ENCODE measurements around the gene PPM1A.

The PPM1A gene

DNA sequence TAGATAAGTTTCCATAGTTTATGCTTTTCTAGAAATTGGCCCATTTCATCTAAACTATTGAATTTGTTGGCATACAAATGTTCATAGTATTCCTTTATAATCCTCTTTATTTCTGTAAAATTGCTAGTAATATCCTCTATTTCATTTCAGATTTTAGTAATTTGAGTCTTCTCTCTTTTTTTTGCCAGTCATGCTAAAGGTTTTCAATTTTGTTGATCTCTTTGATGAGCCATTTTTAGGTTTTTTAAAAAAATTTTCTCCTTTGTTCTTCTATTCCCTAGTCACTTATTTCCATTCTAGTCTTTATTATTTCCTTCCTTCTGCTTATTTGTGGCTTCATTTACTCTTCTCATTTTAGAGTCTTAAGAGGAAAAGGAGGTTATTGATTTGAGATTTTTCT lies 19.4 kb upstream of the PPM1A start:
- no peak for TF ChIP-seq RAD21 (IDR thresholded peaks at IDR 0.05; ENCODE audit: low read depth)
- TF ChIP-seq EGR1 (IDR thresholded peaks at IDR 0.05): no peak
- no peak for TF ChIP-seq TCF12 (IDR thresholded peaks at IDR 0.05; ENCODE audit: low read depth)
- TF ChIP-seq, protein P1, sequence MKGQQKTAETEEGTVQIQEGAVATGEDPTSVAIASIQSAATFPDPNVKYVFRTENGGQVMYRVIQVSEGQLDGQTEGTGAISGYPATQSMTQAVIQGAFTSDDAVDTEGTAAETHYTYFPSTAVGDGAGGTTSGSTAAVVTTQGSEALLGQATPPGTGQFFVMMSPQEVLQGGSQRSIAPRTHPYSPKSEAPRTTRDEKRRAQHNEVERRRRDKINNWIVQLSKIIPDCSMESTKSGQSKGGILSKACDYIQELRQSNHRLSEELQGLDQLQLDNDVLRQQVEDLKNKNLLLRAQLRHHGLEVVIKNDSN (IDR thresholded peaks at IDR 0.05): no peak
- TF ChIP-seq TEAD4 (IDR thresholded peaks at IDR 0.05): no peak
- TF ChIP-seq EP300 (IDR thresholded peaks at IDR 0.05; ENCODE audit: borderline replicate concordance): no peak
- TF ChIP-seq TAF1 (IDR thresholded peaks at IDR 0.05; ENCODE audit: low read depth): no peak
- no peak for TF ChIP-seq FOXM1 (IDR thresholded peaks at IDR 0.05; ENCODE audit: borderline replicate concordance, low read depth)
- TF ChIP-seq, protein P2, sequence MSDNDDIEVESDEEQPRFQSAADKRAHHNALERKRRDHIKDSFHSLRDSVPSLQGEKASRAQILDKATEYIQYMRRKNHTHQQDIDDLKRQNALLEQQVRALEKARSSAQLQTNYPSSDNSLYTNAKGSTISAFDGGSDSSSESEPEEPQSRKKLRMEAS (IDR thresholded peaks at IDR 0.05): no peak
- TF ChIP-seq CEBPB (IDR thresholded peaks at IDR 0.05): no peak
- TF ChIP-seq, protein P3, sequence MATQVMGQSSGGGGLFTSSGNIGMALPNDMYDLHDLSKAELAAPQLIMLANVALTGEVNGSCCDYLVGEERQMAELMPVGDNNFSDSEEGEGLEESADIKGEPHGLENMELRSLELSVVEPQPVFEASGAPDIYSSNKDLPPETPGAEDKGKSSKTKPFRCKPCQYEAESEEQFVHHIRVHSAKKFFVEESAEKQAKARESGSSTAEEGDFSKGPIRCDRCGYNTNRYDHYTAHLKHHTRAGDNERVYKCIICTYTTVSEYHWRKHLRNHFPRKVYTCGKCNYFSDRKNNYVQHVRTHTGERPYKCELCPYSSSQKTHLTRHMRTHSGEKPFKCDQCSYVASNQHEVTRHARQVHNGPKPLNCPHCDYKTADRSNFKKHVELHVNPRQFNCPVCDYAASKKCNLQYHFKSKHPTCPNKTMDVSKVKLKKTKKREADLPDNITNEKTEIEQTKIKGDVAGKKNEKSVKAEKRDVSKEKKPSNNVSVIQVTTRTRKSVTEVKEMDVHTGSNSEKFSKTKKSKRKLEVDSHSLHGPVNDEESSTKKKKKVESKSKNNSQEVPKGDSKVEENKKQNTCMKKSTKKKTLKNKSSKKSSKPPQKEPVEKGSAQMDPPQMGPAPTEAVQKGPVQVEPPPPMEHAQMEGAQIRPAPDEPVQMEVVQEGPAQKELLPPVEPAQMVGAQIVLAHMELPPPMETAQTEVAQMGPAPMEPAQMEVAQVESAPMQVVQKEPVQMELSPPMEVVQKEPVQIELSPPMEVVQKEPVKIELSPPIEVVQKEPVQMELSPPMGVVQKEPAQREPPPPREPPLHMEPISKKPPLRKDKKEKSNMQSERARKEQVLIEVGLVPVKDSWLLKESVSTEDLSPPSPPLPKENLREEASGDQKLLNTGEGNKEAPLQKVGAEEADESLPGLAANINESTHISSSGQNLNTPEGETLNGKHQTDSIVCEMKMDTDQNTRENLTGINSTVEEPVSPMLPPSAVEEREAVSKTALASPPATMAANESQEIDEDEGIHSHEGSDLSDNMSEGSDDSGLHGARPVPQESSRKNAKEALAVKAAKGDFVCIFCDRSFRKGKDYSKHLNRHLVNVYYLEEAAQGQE (IDR thresholded peaks at IDR 0.05; ENCODE audit: low read depth): no peak
- no peak for TF ChIP-seq ZBTB7A (IDR thresholded peaks at IDR 0.05; ENCODE audit: low read depth)
- TF ChIP-seq CREB1 (IDR thresholded peaks at IDR 0.05; ENCODE audit: low read depth): no peak
- TF ChIP-seq NFIC (IDR thresholded peaks at IDR 0.05): no peak

DNA sequence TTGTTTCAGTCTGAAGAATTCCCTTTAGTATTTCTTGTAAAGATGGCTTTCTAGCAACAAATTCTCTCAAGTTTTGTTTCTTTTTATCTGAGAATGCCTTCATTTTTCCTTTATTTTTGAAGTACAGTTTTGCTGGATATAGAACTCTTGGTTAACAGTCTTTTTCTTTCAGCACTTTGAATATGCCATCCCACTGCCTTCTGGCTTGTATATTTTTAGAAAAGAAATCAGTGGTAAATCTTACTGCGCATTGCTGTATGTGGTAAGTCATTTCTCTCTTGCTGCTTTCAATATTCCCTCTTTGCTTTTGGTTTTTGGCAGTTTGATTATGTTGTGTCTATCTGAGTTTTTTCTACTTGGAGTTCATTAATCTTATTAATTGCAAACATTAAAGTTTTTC lies 16.8 kb upstream of the PPM1A start:
- TF ChIP-seq EGR1 (IDR thresholded peaks at IDR 0.05) (no peak), FOXM1 (IDR thresholded peaks at IDR 0.05; ENCODE audit: borderline replicate concordance, low read depth) (no peak), EP300 (IDR thresholded peaks at IDR 0.05; ENCODE audit: borderline replicate concordance) (no peak), YY1 (IDR thresholded peaks at IDR 0.05; ENCODE audit: low read depth) (no peak), NFIC (IDR thresholded peaks at IDR 0.05) (no peak), TEAD4 (IDR thresholded peaks at IDR 0.05) (no peak), ZBTB7A (IDR thresholded peaks at IDR 0.05; ENCODE audit: low read depth) (no peak), CREB1 (IDR thresholded peaks at IDR 0.05; ENCODE audit: low read depth) (no peak)
- TF ChIP-seq, protein P3 (IDR thresholded peaks at IDR 0.05; ENCODE audit: low read depth): no peak

DNA sequence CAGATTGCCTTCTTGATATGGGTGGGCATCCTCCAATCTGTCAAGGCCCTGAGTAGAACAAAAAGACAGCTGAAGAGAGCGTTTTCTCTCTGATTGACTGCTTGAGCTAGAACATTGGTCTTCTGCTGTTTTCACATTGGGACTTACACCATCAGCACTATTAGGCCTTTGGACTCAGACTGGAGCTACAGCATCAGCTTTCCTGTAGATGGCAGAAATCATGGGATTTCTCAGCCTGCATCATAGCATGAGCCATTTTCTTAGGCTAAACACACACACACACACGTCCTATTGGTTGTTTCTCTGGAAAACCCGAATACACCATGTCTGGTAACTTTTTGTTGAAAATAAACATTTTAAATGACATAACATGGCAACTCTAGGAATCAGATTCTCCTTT lies 15.8 kb upstream of the PPM1A start:
- TF ChIP-seq FOXM1 (IDR thresholded peaks at IDR 0.05; ENCODE audit: borderline replicate concordance, low read depth) (no peak), EGR1 (IDR thresholded peaks at IDR 0.05) (no peak), RAD21 (IDR thresholded peaks at IDR 0.05; ENCODE audit: low read depth) (no peak), TAF1 (IDR thresholded peaks at IDR 0.05; ENCODE audit: low read depth) (no peak), TEAD4 (IDR thresholded peaks at IDR 0.05) (no peak)
- TF ChIP-seq, protein P3 (IDR thresholded peaks at IDR 0.05; ENCODE audit: low read depth): no peak
- TF ChIP-seq, protein P2 (IDR thresholded peaks at IDR 0.05): no peak

DNA sequence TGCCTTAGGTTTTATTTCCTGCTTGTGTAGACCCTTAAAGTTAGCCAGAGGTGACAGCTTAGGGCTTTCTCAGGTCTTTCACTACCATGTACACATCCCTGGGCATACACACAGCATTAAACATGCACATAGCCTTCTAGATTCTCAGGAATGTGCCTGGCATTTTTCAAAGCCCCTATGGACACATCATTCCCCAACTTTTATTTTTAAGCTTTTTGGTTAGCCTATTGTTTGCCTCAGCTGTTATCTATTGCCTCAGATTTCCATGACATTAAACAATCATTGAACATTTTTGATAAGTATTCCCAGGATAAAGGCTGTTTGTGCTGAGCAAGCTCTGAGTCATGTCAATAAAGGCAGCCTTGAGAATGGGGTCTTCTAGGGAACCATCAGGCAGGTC lies 15.1 kb upstream of the PPM1A start:
- no peak for TF ChIP-seq CEBPB (IDR thresholded peaks at IDR 0.05)

DNA sequence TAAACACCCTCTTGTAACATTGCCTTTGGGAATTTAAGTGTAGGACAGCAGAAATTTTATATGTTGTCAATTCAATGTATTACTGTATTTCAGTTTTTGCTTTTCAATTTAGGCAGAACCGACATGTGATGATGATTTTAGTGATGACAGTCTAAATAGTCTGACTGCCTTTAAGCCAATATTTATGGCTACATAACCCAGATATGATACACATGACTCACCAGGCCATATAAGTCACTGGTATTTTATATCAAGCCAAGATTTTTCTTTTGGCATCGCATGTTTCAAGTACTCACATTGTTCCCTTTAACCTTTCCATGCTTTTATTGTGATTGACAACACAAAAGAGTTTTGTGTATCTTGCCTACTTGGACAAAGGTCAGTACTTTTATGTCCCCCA lies 13.6 kb upstream of the PPM1A start:
- TF ChIP-seq EGR1 (IDR thresholded peaks at IDR 0.05) (no peak), CEBPB (IDR thresholded peaks at IDR 0.05) (no peak), CREB1 (IDR thresholded peaks at IDR 0.05; ENCODE audit: low read depth) (no peak), ZBTB7A (IDR thresholded peaks at IDR 0.05; ENCODE audit: low read depth) (no peak)

DNA sequence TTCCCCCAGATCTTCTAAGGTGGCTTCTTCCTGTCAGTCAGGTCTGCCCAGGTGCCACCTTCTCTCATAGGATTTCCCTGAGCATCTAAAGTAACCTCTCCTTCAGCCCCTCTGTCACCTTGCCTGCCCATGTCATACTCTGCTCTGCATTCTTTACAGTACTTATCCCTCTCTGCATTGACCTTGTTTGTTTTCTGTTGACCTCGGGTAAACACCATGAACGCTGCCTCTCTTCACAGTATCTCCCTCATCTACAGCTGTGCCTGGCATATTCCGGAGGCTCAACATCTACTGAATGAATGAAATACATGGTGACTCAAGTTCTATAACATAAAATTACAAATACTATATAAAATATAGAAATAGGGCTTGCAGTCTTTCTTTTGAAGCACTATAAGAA lies 10.1 kb upstream of the PPM1A start:
- TF ChIP-seq TEAD4 (IDR thresholded peaks at IDR 0.05) (no peak), NFIC (IDR thresholded peaks at IDR 0.05) (no peak), CEBPB (IDR thresholded peaks at IDR 0.05) (no peak), RAD21 (IDR thresholded peaks at IDR 0.05; ENCODE audit: low read depth) (no peak), EP300 (IDR thresholded peaks at IDR 0.05; ENCODE audit: borderline replicate concordance) (no peak), TAF1 (IDR thresholded peaks at IDR 0.05; ENCODE audit: low read depth) (no peak), EGR1 (IDR thresholded peaks at IDR 0.05) (no peak), CREB1 (IDR thresholded peaks at IDR 0.05; ENCODE audit: low read depth) (no peak), TCF12 (IDR thresholded peaks at IDR 0.05; ENCODE audit: low read depth) (no peak), ZBTB7A (IDR thresholded peaks at IDR 0.05; ENCODE audit: low read depth) (no peak)
- TF ChIP-seq, protein P2 (IDR thresholded peaks at IDR 0.05): no peak
- TF ChIP-seq, protein P1 (IDR thresholded peaks at IDR 0.05): no peak
